GM12878 (cell line): Measurements from ENCODE around the gene NKAIN2. TPM values are rescaled to one million over a fixed set of nuclear protein-coding genes. Genes with fewer than 3 reads are reported as not detected.

Source experiments
- ATAC-seq: fragments of 200-7000 bp; cut with Tn5 transposase; 3 replicates; pipeline ENCODE4 v1.9.1; 2020; ENCODE audit warnings: mild to moderate bottlenecking, moderate library complexity
- BruUV-seq: library from RNA; stranded (reverse); fragments of 400-500 nt; replicated peaks from 2 replicates; lab custom pipeline; 2021; lab: Mats Ljungman, UMichigan
- CTCF ChIA-PET: fragments of 300-600 bp; sonication (Branson Sonifier 250); formaldehyde crosslinking; extraction: SDS; loops from one replicate; lab custom pipeline; 2021; ENCODE audit warnings: inconsistent platforms; lab: Yijun Ruan, JAX
- POLR2A ChIA-PET: fragments of 350-600 bp; formaldehyde crosslinking; extraction: SDS; loops from one replicate; lab custom pipeline; 2021; ENCODE audit warnings: inconsistent platforms; lab: Charles Lee
- RAD21 ChIA-PET: fragments of 300-600 bp; sonication (Branson Sonifier 250); formaldehyde crosslinking; loops from one replicate; lab custom pipeline; 2023; ENCODE audit warnings: antibody characterized with exemption; ENCODE audit not compliant: unreplicated experiment; lab: Charles Lee
- SMC1A ChIA-PET: fragments of 300-600 bp; sonication (Branson Sonifier 250); formaldehyde crosslinking; loops from one replicate; lab custom pipeline; 2023; ENCODE audit not compliant: unreplicated experiment, uncharacterized antibody; lab: Charles Lee
- DNase-seq: peaks from one replicate; pipeline ENCODE4 v3.0.0-alpha.2; 2011; ENCODE audit warnings: low read depth, low spot score
- FAIRE-seq: peaks from 3 replicates; lab custom pipeline; 2011; peaks lifted over from hg19 to GRCh38; lab: Jason Lieb, UNC
- H2AFZ ChIP-seq: 2 replicates; pipeline ENCODE4 v1.6.0; 2011; ENCODE audit warnings: low read depth, low read length, control low read depth; ENCODE audit not compliant: control insufficient read depth
- H3K27ac ChIP-seq: 2 replicates; pipeline ENCODE4 v1.5.1; 2011; ENCODE audit warnings: control low read depth; ENCODE audit not compliant: control insufficient read depth, insufficient read depth
- H3K27me3 ChIP-seq, 2 experiments: replicated peaks in 1 of 2; 2 replicates each; pipeline versions ENCODE4 v1.6.0 to v1.6.1; 2011; ENCODE audit warnings: low read length in 1 of 2; ENCODE audit not compliant: control insufficient read depth in 2 of 2, insufficient read depth in 2 of 2
- H3K36me3 ChIP-seq, 2 experiments: 2 replicates each; pipeline ENCODE4 v1.5.1; 2011; ENCODE audit warnings: low read length in 1 of 2; ENCODE audit not compliant: control insufficient read depth in 2 of 2, insufficient read depth in 2 of 2
- H3K4me1 ChIP-seq: 2 replicates; pipeline ENCODE4 v1.6.1; 2011; ENCODE audit warnings: mild to moderate bottlenecking, low read length, moderate library complexity, mixed read lengths; ENCODE audit not compliant: control insufficient read depth, insufficient read depth
- H3K4me2 ChIP-seq: 2 replicates; pipeline ENCODE4 v1.6.0; 2011; ENCODE audit warnings: control low read depth; ENCODE audit not compliant: control insufficient read depth, insufficient read depth
- H3K4me3 ChIP-seq: fragments of 200-600 bp; sonication (generic); 2 replicates; pipeline ENCODE4 v1.5.1; 2016
- H3K79me2 ChIP-seq: 2 replicates; pipeline ENCODE4 v1.6.0; 2011; ENCODE audit warnings: low read length; ENCODE audit not compliant: control insufficient read depth, insufficient read depth
- H3K9ac ChIP-seq: 2 replicates; pipeline ENCODE4 v1.8.0; 2011; ENCODE audit warnings: low read length, control low read depth, mixed read lengths; ENCODE audit not compliant: control insufficient read depth, insufficient read depth
- H3K9me3 ChIP-seq: replicated peaks from 3 replicates; pipeline ENCODE4 v1.5.1; 2011; ENCODE audit warnings: mild to moderate bottlenecking, low read length; ENCODE audit not compliant: control insufficient read depth, insufficient read depth
- H4K20me1 ChIP-seq: 2 replicates; pipeline ENCODE4 v1.6.0; 2011; ENCODE audit not compliant: control insufficient read depth, insufficient read depth
- CHD4 ChIP-seq: fragments of 200-600 bp; sonication (generic); IDR thresholded peaks from 2 replicates; pipeline ENCODE4 v1.6.1; 2016; ENCODE audit warnings: mild to moderate bottlenecking
- FOXK2 ChIP-seq: fragments of 450-650 bp; IDR thresholded peaks from 2 replicates; pipeline ENCODE4 v1.6.1; 2017; ENCODE audit warnings: mild to moderate bottlenecking, moderate library complexity
- POLR2AphosphoS2 ChIP-seq: IDR thresholded peaks from 2 replicates; pipeline ENCODE4 v1.6.1; 2011; ENCODE audit warnings: low read depth, mild to moderate bottlenecking, low read length, improper control_type of control experiment, moderate library complexity
- SREBF2 ChIP-seq: IDR thresholded peaks from 2 replicates; pipeline ENCODE4 v1.6.1; 2012; ENCODE audit warnings: mild to moderate bottlenecking, low read length
- STAT3 ChIP-seq: IDR thresholded peaks from 2 replicates; pipeline ENCODE4 v1.6.1; 2011; ENCODE audit warnings: low read depth, low read length, improper control_type of control experiment
- TBL1XR1 ChIP-seq: IDR thresholded peaks from 2 replicates; pipeline ENCODE4 v1.6.1; 2012; ENCODE audit warnings: low read depth, low read length, improper control_type of control experiment
- ZBTB40 ChIP-seq: fragments of 450-650 bp; IDR thresholded peaks from 2 replicates; pipeline ENCODE4 v1.6.1; 2016; ENCODE audit warnings: mild to moderate bottlenecking, moderate library complexity, borderline replicate concordance
- in situ Hi-C: fragments of 300-500 bp; cut with MboI; formaldehyde crosslinking; loops from 9 replicates; pipeline ENCODE4 v1.14.3; 2018; ENCODE audit warnings: mixed read lengths
- intact Hi-C: fragments of 100-400 bp; cut with micrococcal nuclease; formaldehyde crosslinking; loops from one replicate; pipeline ENCODE4 v1.14.2; 2022; ENCODE audit not compliant: unreplicated experiment
- polyA plus RNA-seq, 11 experiments: library from polyadenylated mRNA; depleted of rRNA in 4 of 11; unstranded in 6 of 11; stranded (reverse) in 5 of 11; fragments of >200 nt; fragmentation: Nextera tagmentation in 4 of 11; fragmentation: Illumina TruSeq in 1 of 11; extraction: Ambion mirVana in 4 of 11; extraction: Trizol in 1 of 11; gene quantifications; 1 replicate in 1 of 11; 2 replicates in 10 of 11; pipeline versions ENCODE4 v1.2.1 to v1.2.3, GENCODE V29; 2011 to 2016; ENCODE audit warnings: inconsistent platforms in 2 of 11, missing spikeins in 2 of 11, low read depth in 1 of 11
- total RNA-seq, 4 experiments: library from RNA; depleted of rRNA in 3 of 4; stranded (reverse); fragments of >200 nt in 3 of 4; fragmentation: Illumina TruSeq in 1 of 4; extraction: Trizol in 1 of 4; gene quantifications; 2 replicates each; pipeline versions ENCODE4 v1.2.1 to v1.2.3, GENCODE V29; 2013 to 2021

NKAIN2 gene
- total and polyA plus RNA-seq, 10 of the 15 experiments (the other 5 are each of a cell fraction or from before 2014, with no cell fraction given): not detected

GRCh38 chr6:124368131-124368530 lies 564.5 kb downstream of the NKAIN2 start:
- intact Hi-C loops: no loop called here
- H3K9me3 ChIP-seq: no peaks in the 10 kb centered on the region
- no peak for TF ChIP-seq ZBTB40
- TF ChIP-seq SREBF2: no peak
- no peak for TF ChIP-seq POLR2AphosphoS2
- no peak for TF ChIP-seq FOXK2
- TF ChIP-seq CHD4: no peak
- TF ChIP-seq STAT3: no peak
- no peak for TF ChIP-seq TBL1XR1
- no peaks in the 10 kb centered on the region for H3K36me3 ChIP-seq
- no peaks in the 10 kb centered on the region for H4K20me1 ChIP-seq
- H3K4me2 ChIP-seq: no peak overlapping the region
- H3K79me2 ChIP-seq: no peaks in the 10 kb centered on the region
- ChIA-PET RAD21 (no interaction called here), CTCF (no interaction called here), SMC1A (interaction anchor here (0.6 kb wide), 1 partner anchor 1257 kb away, joined by 3 read pairs; no protein-coding TSS in a partner anchor), POLR2A (no interaction called here)
- H3K9ac ChIP-seq: no peak overlapping the region
- H3K4me1 ChIP-seq: no peaks in the 10 kb centered on the region
- H3K4me3 ChIP-seq: no peak overlapping the region
- H3K27ac ChIP-seq: no peak overlapping the region
- DNase-seq (no peak), ATAC-seq (no peak), FAIRE-seq (no peak)
- in situ Hi-C loops: no loop called here
- no peak overlapping the region for H2AFZ ChIP-seq
- no peaks in the 10 kb centered on the region for H3K27me3 ChIP-seq
- BruUV-seq: no TSS peak
